ENCODE measurements around the gene MAD1L1.

The MAD1L1 gene

DNA sequence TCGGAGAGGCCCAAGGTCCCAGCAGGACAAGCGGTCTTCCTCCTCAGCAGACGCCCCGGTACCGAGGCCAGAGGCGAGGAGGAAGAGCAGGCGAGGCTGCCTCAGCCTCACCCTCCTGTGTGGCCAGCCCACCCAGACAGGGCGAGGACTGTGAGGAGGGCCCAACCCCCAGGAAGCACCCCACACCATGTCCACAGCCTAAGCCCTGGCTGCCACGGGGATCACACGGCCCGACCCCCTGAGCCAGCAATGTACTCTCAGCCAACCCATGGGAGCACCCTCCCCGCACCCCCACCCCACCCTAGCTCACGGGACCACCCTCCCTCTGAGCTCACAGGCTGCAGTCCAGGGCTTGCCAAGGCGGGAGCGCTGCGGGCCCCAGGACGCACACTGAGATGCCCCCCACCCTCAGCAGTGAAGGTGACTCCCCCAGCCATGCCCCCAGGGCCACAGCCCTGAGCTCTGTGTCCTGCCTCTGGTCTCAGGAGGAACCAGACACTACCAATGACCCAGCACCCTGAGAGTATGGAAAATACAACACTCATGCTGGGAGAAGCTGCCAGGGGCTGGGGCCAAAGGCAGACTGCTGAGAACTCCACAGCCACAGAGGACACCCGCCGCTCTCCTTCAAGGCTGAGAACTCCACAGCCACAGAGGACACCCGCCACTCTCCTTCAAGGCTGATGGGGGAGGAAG lies 93.6 kb downstream of the MAD1L1 start:
- DNase-seq (ENCODE audit: low read depth): no peak

GRCh38 chr7:2138146-2138765 lies 94.5 kb downstream of the MAD1L1 start:
- peak; percentile 39 for DNase-seq (ENCODE audit: low read depth)

- no peak for DNase-seq (ENCODE audit: low read depth)
Measured at GRCh38 chr7:2134740-2135139, 98.0 kb downstream of the MAD1L1 start.

DNA sequence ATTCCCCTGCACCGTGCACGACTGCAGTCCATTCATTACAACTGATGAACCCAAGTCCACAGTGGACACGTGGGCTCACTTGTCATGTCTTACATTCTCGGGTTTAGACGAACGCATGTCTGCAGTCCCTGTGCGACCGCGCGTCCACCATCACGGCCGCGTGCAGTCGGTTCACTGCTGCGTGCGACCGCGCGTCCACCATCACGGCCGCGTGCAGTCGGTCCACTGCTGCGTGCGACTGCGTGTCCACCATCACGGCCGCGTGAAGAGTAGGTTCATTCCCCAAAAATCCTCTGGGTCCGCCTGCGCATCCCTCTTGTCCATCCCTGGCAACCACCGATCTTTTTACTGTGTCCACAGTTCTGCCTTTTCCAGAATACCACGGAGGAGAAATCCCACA lies 100.5 kb downstream of the MAD1L1 start:
- no peak for DNase-seq (ENCODE audit: low read depth)

DNA sequence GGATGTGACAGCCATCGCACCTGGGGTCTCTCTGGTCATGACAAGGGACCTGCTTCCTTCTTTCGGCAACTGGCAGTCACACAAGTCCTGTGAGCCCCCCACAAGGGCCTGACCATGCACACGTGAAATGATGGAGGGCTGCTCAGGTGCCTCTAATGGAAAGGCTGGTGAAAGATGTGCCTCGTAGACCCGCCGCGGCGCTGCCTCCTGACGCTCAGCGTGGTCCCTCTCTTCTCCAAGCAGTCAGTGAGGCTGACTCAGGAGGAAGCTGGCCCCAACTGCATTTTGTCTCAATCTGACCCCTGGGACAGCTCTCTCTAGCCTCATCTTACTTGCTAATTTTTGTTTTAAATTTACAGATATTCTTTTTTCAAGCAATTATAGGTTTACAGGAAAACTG lies 100.9 kb downstream of the MAD1L1 start:
- no peak for DNase-seq (ENCODE audit: low read depth)

- no peak for DNase-seq (ENCODE audit: low read depth)
Measured at GRCh38 chr7:2131341-2131740, 101.4 kb downstream of the MAD1L1 start.

- no peak for DNase-seq (ENCODE audit: low read depth)
Measured at GRCh38 chr7:2130096-2130375, 102.7 kb downstream of the MAD1L1 start.

DNA sequence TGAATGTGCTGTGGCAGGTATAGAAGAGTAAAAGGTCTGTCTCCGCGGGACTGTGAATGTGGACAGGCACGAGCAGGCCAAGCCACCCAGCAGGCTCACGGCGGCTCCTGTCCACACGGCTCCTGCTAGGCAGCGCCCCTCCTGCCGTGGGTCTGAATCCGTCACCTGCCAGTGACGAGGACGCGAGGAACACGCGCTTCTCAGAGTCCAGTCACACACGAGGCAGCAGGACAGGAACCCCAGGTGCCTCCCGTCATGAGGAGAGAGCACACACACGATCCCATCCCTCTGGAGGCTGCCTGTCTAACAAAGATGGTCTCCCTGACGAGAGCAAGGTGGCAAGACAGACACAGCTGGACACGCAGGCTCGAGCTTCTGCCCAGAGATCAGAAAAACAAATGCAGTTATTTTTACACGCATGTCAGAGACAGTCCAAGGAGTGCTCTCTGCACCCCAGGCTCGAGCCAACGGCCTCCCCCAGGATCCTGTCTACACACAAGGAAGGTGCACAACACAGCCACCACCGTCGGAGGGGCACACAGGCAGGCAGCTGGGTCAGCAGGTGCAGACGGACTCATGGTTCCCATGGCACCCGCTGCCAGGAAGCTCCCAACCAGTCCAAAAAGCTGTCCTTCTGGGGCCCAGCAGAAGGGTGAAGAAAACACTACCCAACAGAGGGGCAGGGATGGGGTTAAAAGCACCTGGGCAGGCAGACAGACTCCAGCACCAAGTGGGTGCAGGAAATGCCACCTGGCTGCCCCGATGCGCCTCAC lies 103.2 kb downstream of the MAD1L1 start:
- DNase-seq (ENCODE audit: low read depth): no peak

DNA sequence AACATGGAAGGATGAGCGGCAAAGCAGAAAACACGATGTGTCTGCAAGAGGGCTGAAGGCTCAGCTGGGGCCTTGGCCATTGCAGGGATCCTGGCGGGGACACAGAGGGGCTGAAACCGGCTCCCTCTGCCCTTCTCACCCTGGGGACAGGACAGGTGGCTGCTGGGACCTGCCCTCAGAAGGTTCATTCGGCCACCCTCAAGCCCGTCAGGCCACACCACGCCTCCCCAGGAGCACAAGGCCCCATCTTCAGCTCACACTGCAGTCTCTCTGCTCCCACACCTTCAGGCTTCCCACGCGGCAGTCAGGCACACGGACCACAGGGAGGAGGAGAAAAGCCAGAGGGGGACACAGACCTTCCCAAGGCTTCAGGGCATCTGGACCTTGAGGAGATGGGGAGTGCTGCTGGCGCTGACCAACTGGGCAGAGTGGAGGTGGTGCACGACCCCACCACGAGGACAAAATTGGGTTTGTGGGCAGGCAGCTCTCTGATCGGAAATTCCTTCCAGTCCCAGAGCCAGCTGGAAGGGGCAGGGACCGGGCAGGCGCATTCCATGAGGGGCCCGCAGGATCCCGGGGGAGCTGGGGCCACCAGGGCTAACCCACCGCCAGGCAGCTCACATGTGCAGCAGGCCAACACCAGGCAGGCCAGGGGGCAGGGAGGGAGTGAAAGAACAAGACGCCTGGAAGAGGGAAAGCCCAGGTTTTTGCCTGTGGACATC lies 104.0 kb downstream of the MAD1L1 start:
- DNase-seq (ENCODE audit: low read depth): no peak

DNA sequence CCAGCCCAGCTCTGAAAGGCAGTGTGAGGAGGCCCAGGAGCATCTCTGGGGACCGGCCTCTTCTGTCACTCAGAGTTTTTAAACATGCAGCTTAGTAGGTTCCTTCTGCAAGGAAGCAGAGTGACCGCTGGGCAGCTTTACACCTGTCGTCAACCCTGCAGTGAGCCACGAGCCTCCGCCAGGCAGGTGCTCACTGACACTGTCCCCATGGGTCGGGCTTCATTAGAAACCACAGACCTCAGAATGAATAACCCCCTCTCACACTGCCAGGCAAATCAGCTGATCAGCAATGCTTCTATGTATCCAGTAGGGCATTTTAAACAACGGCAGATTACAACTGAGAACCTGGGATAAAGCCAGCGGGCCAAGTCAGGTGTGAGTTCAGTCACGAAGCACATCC lies 106.1 kb downstream of the MAD1L1 start:
- DNase-seq (ENCODE audit: low read depth): no peak

- no peak for DNase-seq (ENCODE audit: low read depth)
Measured at GRCh38 chr7:2125931-2126330, 106.8 kb downstream of the MAD1L1 start.

DNA sequence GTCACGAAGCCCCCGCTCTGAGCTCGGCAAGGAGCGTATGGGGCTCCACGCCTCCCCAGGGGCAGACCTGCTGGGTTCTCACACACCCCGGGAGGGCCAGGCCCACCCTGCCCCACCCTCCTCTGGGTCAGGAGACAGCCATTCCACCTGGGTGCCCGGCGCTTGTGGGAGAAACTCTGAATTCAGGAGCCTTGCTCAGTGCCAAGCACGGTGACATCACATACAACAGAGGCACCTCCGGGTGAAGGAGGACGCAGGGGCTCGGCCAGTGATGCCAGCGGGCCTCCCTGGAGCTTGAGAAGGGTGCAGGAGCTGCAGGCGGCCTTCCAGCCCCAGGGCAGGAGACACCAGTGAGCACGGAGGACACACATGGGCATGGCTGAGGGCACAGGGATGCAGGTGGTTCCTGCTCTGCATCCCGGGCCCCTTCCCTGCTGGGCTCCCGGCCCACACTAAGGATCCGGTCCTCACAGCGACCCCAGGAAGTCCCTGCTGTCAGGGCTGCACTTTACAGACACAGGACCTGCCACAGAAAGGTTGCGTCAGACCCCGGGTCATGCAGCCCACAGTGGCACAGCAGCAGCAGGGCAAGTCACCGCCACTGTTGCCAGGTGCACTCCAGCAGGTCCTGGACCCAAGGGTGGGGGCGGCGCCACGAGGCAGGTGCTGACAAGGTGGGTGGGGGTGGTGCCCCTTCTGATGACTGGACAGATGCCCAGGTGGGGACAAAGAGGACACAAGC lies 108.0 kb downstream of the MAD1L1 start:
- DNase-seq (ENCODE audit: low read depth): no peak

DNA sequence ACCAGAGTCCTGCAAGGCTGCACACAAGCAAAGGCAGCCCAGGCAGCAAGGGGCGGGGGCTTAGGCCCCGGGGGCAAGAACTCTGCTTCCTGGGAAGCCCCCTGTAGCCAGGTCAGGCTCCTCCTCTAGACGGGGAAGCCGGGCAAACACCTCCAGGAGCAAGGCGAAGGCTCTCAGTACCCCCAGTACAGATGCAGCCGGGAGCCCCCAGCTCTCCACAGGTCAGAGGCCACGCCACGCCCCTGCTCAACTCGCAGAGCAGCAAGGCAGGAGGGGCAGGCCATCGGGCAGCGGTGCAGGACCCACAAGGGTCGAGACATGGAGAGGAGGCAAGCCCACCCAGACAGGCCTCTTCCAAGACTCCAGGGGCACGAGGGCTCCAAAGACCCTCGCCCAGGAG lies 108.8 kb downstream of the MAD1L1 start:
- no peak for DNase-seq (ENCODE audit: low read depth)

DNA sequence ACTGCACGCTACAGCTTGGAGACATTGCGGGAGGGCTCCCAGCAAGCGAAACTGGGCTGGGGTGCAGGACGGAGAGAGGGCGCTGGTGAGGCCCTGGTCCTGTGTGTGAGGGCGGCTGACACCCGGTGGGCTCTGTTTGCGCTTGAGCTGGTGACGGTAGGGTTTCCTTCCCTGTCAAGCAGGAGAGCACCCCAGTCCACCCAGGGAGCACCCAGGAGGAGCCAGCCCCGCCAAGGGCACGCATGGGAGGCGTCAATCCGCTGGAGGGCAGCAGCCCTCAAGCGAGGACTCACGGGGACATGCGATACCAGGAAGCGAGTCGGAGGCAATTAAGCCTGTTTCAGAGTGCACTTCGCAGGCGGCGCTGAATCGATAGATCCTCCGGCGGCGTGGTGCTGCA lies 109.4 kb downstream of the MAD1L1 start:
- DNase-seq (ENCODE audit: low read depth): no peak

GRCh38 chr7:2122651-2123050 lies 110.1 kb downstream of the MAD1L1 start:
- no peak for DNase-seq (ENCODE audit: low read depth)

- no peak for DNase-seq (ENCODE audit: low read depth)
Measured at GRCh38 chr7:2120841-2121830, 111.6 kb downstream of the MAD1L1 start.

GRCh38 chr7:2120251-2120660 lies 112.5 kb downstream of the MAD1L1 start:
- peak; percentile 35 for DNase-seq (ENCODE audit: low read depth)

GRCh38 chr7:2118630-2119190 lies 114.0 kb downstream of the MAD1L1 start:
- no peak for DNase-seq (ENCODE audit: low read depth)

GRCh38 chr7:2118056-2118455 lies 114.7 kb downstream of the MAD1L1 start:
- DNase-seq (ENCODE audit: low read depth): no peak

GRCh38 chr7:2117646-2118045 lies 115.1 kb downstream of the MAD1L1 start:
- no peak for DNase-seq (ENCODE audit: low read depth)
